NOMO-1 (cell line): Measurements from ENCODE around the gene HHATL.

ENCODE experiments used
- DNase-seq, 2 experiments: peaks; one replicate each; lab custom pipeline; 2025; ENCODE audit not compliant: unreplicated experiment in 2 of 2; lab: John Stamatoyannopoulos, UW

Gene HHATL

GRCh38 chr3:42685891-42686820 lies 16.4 kb downstream of the HHATL start:
- peak in 1 of 2 experiments; percentile 12 for DNase-seq

- no peak for DNase-seq
These were observed 17.2 kb downstream of the HHATL start, which contains the start of gene KLHL40 for GRCh38 chr3:42685363-42685881. KLHL40 (plus strand) TSS chr3:42685537; CDS start chr3:42685619, 82 bp downstream.

- no peak for DNase-seq
These were observed 17.8 kb downstream of the HHATL start for GRCh38 chr3:42684632-42685362.

GRCh38 chr3:42683875-42684598 lies 18.6 kb downstream of the HHATL start:
- peak; percentile 55 to 84 for DNase-seq

GRCh38 chr3:42682301-42683070 lies 20.1 kb downstream of the HHATL start:
- no peak for DNase-seq

GRCh38 chr3:42681361-42682038 lies 21.1 kb downstream of the HHATL start:
- DNase-seq = no peak

- no peak for DNase-seq
These were observed 21.8 kb downstream of the HHATL start for GRCh38 chr3:42680806-42681205.

GRCh38 chr3:42680271-42680670 lies 22.3 kb downstream of the HHATL start:
- DNase-seq = no peak

GRCh38 chr3:42678447-42678846 lies 24.2 kb downstream of the HHATL start:
- no peak for DNase-seq

- DNase-seq = no peak
These were observed 26.7 kb downstream of the HHATL start for GRCh38 chr3:42675909-42676308.

- DNase-seq = no peak
These were observed 28.5 kb downstream of the HHATL start for GRCh38 chr3:42674146-42674545.

- no peak for DNase-seq
These were observed 29.5 kb downstream of the HHATL start for GRCh38 chr3:42673082-42673481.

GRCh38 chr3:42672515-42672914 lies 30.1 kb downstream of the HHATL start:
- DNase-seq = no peak

GRCh38 chr3:42670670-42671069 lies 31.9 kb downstream of the HHATL start:
- no peak for DNase-seq

- DNase-seq = no peak
These were observed 32.5 kb downstream of the HHATL start for GRCh38 chr3:42670051-42670576.

GRCh38 chr3:42668793-42669217 lies 33.8 kb downstream of the HHATL start:
- no peak for DNase-seq

GRCh38 chr3:42668413-42668760 lies 34.2 kb downstream of the HHATL start:
- DNase-seq = no peak

GRCh38 chr3:42667523-42668412 lies 34.8 kb downstream of the HHATL start:
- no peak for DNase-seq
